ENCODE results near the gene TMEM183A.

GRCh38 chr1:203049576-203050180, 42.5 kb downstream of the TMEM183A start:
- TF ChIP-seq, protein P1, sequence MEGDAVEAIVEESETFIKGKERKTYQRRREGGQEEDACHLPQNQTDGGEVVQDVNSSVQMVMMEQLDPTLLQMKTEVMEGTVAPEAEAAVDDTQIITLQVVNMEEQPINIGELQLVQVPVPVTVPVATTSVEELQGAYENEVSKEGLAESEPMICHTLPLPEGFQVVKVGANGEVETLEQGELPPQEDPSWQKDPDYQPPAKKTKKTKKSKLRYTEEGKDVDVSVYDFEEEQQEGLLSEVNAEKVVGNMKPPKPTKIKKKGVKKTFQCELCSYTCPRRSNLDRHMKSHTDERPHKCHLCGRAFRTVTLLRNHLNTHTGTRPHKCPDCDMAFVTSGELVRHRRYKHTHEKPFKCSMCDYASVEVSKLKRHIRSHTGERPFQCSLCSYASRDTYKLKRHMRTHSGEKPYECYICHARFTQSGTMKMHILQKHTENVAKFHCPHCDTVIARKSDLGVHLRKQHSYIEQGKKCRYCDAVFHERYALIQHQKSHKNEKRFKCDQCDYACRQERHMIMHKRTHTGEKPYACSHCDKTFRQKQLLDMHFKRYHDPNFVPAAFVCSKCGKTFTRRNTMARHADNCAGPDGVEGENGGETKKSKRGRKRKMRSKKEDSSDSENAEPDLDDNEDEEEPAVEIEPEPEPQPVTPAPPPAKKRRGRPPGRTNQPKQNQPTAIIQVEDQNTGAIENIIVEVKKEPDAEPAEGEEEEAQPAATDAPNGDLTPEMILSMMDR (IDR thresholded peaks at IDR 0.05) = no peak
- TF ChIP-seq POLR2A (IDR thresholded peaks at IDR 0.05) = no peak
